HepG2 (cell line): Measurements from ENCODE around the gene REPIN1. TPM values are rescaled to one million over a fixed set of nuclear protein-coding genes. Genes with fewer than 3 reads are reported as not detected.
A peak's percentile ranks its signal among the peaks of the same experiment; 100 is the strongest.

Experiments used
- ARNT ChIP-seq: fragments of 450-650 bp; IDR thresholded peaks from 2 replicates; pipeline ENCODE4 v1.6.1; 2017
- CBFB ChIP-seq: sonication (generic); formaldehyde crosslinking; IDR thresholded peaks from 2 replicates; pipeline ENCODE4 v1.4.0; 2020; ENCODE audit warnings: missing genetic modification reagents
- ETV5 ChIP-seq: IDR thresholded peaks from 2 replicates; pipeline ENCODE4 v1.6.1; 2018; ENCODE audit warnings: missing biosample characterization, missing genetic modification reagents, inconsistent platforms, borderline replicate concordance
- HCFC1 ChIP-seq: fragments of 150-350 bp; IDR thresholded peaks from 2 replicates; pipeline ENCODE4 v1.6.1; 2014; ENCODE audit warnings: low read depth, low read length
- HDAC6 ChIP-seq: fragments of 200-600 bp; sonication (generic); IDR thresholded peaks from 2 replicates; pipeline ENCODE4 v1.7.0; 2017; ENCODE audit warnings: mild to moderate bottlenecking, antibody characterized with exemption, low read length, low read depth
- KDM1A ChIP-seq: IDR thresholded peaks from 2 replicates; pipeline ENCODE4 v1.6.1; 2016; ENCODE audit warnings: missing compliant biosample characterization
- KDM3A ChIP-seq: IDR thresholded peaks from 2 replicates; pipeline ENCODE4 v1.6.1; 2018; ENCODE audit warnings: low read depth, missing compliant biosample characterization
- KLF6 ChIP-seq: IDR thresholded peaks from 2 replicates; pipeline ENCODE4 v1.8.0; 2016; ENCODE audit warnings: missing biosample characterization, missing genetic modification reagents
- MEIS2 ChIP-seq: sonication (generic); formaldehyde crosslinking; IDR thresholded peaks from 2 replicates; pipeline ENCODE4 v1.9.0; 2021; ENCODE audit warnings: mild to moderate bottlenecking, missing genetic modification reagents
- RARG ChIP-seq: sonication (generic); formaldehyde crosslinking; IDR thresholded peaks from 2 replicates; pipeline ENCODE4 v1.4.0; 2020; ENCODE audit warnings: low read depth, mild to moderate bottlenecking, missing genetic modification reagents
- RELA ChIP-seq: sonication (generic); formaldehyde crosslinking; IDR thresholded peaks from 2 replicates; pipeline ENCODE4 v1.4.0; 2020; ENCODE audit warnings: missing genetic modification reagents
- RXRA ChIP-seq: sonication (generic); formaldehyde crosslinking; IDR thresholded peaks from 2 replicates; pipeline ENCODE4 v1.5.1; 2020; ENCODE audit warnings: missing genetic modification reagents
- XRCC5 ChIP-seq: fragments of 200-400 bp; formaldehyde crosslinking; optimal IDR thresholded peaks from 2 replicates; pipeline ENCODE3; 2017; ENCODE audit warnings: mild to moderate bottlenecking, low read length
- ZFX ChIP-seq: sonication (generic); formaldehyde crosslinking; IDR thresholded peaks from 2 replicates; pipeline ENCODE4 v1.4.0; 2020; ENCODE audit warnings: mild to moderate bottlenecking, low read depth, missing genetic modification reagents, moderate library complexity
- ZNF207 ChIP-seq: fragments of 450-650 bp; IDR thresholded peaks from 2 replicates; pipeline ENCODE4 v1.6.1; 2016; ENCODE audit warnings: antibody characterized with exemption, borderline replicate concordance
- ZNF235 ChIP-seq: sonication (generic); formaldehyde crosslinking; IDR thresholded peaks from 2 replicates; pipeline ENCODE4 v1.8.1; 2023; ENCODE audit warnings: mild to moderate bottlenecking, missing genetic modification reagents, borderline replicate concordance
- polyA plus RNA-seq, 8 experiments: library from polyadenylated mRNA; depleted of rRNA in 3 of 8; stranded (reverse) in 7 of 8; unstranded in 1 of 8; fragments of >200 nt; fragmentation: Illumina TruSeq in 4 of 8; extraction: Trizol in 4 of 8; gene quantifications; 2 replicates each; pipeline versions ENCODE4 v1.2.1 to v1.2.3, GENCODE V29; 2011 to 2016; ENCODE audit warnings: low read depth in 4 of 8, missing spikeins in 1 of 8, mixed read lengths in 1 of 8; ENCODE audit not compliant: insufficient read depth in 1 of 8
- total RNA-seq, 5 experiments: library from RNA; depleted of rRNA; stranded (reverse); fragments of >200 nt; fragmentation: Illumina TruSeq; extraction: Trizol; gene quantifications; 2 replicates each; pipeline ENCODE4 v1.2.3, GENCODE V29; 2016; ENCODE audit warnings: low read depth in 1 of 5
- TF ChIP-seq, protein P1 (sequence below): sonication (generic); formaldehyde crosslinking; IDR thresholded peaks from 2 replicates; pipeline ENCODE4 v1.4.0; 2020; ENCODE audit warnings: mild to moderate bottlenecking, missing genetic modification reagents, borderline replicate concordance
- TF ChIP-seq, protein P2 (sequence below): sonication (generic); formaldehyde crosslinking; conservative IDR thresholded peaks from 2 replicates; pipeline ENCODE4 v1.4.0; 2020; ENCODE audit warnings: missing genetic modification reagents
- TF ChIP-seq, protein P3 (sequence below): sonication (generic); formaldehyde crosslinking; IDR thresholded peaks from 2 replicates; pipeline ENCODE4 v1.8.1; 2022; ENCODE audit warnings: mild to moderate bottlenecking, missing genetic modification reagents
- TF ChIP-seq, protein P4 (sequence below): sonication (generic); formaldehyde crosslinking; IDR thresholded peaks from 2 replicates; pipeline ENCODE4 v1.8.0; 2022; ENCODE audit warnings: low read depth, missing genetic modification reagents

REPIN1 gene
- total and polyA plus RNA-seq, 2 of the 13 experiments (the other 11 are each of a cell fraction or from before 2014, with no cell fraction given), result 69.9 to 108 TPM

DNA sequence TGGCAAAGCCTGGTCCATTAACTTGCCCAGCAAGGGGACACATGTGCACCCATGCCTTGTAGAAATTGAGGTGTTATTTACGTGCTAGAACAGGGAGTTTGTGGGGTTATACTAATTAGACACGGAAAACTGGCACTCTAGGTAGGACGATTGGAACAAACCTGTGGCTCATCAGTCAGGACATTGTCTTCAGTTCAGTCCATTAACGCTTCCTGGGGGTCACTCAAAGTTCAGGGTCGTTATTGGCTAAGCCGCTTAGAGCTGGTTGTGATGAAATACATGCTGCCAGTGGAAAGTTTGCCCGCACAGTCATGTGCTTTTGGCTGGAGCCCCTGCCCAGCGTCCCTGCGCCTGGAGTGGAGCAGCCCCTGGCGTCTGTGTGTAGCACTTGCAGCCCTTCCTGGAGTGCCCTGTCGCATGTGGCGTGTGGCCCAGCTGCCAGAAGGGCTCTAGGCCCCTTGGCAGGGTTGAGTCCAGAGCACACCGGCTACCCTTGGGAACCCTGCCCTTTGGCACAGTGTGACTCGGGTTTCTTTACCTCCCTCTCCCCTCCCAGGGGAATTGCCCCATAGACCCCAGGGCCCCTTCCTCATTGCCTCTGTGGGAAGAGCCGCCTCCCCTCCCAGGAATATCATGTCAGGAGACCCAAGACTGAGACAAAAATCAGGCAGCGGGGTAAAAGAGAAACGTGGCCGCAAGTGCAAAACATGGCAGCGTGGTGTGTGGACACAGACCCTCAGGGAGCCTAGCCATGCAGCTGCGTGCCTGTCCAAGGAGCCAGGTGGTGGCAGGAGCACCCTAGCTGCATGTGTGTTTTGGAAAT lies 20.3 kb downstream of the REPIN1 start (continued):
- TF ChIP-seq, protein P1, sequence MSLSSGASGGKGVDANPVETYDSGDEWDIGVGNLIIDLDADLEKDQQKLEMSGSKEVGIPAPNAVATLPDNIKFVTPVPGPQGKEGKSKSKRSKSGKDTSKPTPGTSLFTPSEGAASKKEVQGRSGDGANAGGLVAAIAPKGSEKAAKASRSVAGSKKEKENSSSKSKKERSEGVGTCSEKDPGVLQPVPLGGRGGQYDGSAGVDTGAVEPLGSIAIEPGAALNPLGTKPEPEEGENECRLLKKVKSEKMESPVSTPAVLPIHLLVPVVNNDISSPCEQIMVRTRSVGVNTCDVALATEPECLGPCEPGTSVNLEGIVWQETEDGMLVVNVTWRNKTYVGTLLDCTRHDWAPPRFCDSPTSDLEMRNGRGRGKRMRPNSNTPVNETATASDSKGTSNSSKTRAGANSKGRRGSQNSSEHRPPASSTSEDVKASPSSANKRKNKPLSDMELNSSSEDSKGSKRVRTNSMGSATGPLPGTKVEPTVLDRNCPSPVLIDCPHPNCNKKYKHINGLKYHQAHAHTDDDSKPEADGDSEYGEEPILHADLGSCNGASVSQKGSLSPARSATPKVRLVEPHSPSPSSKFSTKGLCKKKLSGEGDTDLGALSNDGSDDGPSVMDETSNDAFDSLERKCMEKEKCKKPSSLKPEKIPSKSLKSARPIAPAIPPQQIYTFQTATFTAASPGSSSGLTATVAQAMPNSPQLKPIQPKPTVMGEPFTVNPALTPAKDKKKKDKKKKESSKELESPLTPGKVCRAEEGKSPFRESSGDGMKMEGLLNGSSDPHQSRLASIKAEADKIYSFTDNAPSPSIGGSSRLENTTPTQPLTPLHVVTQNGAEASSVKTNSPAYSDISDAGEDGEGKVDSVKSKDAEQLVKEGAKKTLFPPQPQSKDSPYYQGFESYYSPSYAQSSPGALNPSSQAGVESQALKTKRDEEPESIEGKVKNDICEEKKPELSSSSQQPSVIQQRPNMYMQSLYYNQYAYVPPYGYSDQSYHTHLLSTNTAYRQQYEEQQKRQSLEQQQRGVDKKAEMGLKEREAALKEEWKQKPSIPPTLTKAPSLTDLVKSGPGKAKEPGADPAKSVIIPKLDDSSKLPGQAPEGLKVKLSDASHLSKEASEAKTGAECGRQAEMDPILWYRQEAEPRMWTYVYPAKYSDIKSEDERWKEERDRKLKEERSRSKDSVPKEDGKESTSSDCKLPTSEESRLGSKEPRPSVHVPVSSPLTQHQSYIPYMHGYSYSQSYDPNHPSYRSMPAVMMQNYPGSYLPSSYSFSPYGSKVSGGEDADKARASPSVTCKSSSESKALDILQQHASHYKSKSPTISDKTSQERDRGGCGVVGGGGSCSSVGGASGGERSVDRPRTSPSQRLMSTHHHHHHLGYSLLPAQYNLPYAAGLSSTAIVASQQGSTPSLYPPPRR (CRISPR knock-in tag), result peak; percentile 82
- TF ChIP-seq ETV5 (CRISPR knock-in tag) (peak; percentile 78), CBFB (CRISPR knock-in tag) (peak; percentile 92), RELA (CRISPR knock-in tag) (peak; percentile 95; the same call in 1 of the 2 replicates), HDAC6 (no peak), MEIS2 (CRISPR knock-in tag) (peak; percentile 90), RXRA (peak; percentile 100), KDM3A (CRISPR knock-in tag) (peak; percentile 96), RARG (no peak), ZFX (CRISPR knock-in tag) (peak; percentile 75), ZNF235 (0 out of 2 replicates have a peak, but pooled peaks have one; percentile 58), KDM1A (CRISPR knock-in tag) (no peak; the same call in none of the 2 replicates), KLF6 (CRISPR knock-in tag) (peak; percentile 89), HCFC1 (no peak), ARNT (no peak), ZNF207 (no peak), XRCC5 (peak; percentile 87)
- TF ChIP-seq, protein P2, sequence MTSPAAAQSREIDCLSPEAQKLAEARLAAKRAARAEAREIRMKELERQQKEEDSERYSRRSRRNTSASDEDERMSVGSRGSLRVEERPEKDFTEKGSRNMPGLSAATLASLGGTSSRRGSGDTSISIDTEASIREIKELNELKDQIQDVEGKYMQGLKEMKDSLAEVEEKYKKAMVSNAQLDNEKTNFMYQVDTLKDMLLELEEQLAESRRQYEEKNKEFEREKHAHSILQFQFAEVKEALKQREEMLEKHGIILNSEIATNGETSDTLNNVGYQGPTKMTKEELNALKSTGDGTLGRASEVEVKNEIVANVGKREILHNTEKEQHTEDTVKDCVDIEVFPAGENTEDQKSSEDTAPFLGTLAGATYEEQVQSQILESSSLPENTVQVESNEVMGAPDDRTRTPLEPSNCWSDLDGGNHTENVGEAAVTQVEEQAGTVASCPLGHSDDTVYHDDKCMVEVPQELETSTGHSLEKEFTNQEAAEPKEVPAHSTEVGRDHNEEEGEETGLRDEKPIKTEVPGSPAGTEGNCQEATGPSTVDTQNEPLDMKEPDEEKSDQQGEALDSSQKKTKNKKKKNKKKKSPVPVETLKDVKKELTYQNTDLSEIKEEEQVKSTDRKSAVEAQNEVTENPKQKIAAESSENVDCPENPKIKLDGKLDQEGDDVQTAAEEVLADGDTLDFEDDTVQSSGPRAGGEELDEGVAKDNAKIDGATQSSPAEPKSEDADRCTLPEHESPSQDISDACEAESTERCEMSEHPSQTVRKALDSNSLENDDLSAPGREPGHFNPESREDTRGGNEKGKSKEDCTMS (CRISPR knock-in tag), result no peak
- TF ChIP-seq, protein P3, sequence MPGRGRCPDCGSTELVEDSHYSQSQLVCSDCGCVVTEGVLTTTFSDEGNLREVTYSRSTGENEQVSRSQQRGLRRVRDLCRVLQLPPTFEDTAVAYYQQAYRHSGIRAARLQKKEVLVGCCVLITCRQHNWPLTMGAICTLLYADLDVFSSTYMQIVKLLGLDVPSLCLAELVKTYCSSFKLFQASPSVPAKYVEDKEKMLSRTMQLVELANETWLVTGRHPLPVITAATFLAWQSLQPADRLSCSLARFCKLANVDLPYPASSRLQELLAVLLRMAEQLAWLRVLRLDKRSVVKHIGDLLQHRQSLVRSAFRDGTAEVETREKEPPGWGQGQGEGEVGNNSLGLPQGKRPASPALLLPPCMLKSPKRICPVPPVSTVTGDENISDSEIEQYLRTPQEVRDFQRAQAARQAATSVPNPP (CRISPR knock-in tag), result peak; percentile 61; the same call in 1 of the 2 replicates
- TF ChIP-seq, protein P4, sequence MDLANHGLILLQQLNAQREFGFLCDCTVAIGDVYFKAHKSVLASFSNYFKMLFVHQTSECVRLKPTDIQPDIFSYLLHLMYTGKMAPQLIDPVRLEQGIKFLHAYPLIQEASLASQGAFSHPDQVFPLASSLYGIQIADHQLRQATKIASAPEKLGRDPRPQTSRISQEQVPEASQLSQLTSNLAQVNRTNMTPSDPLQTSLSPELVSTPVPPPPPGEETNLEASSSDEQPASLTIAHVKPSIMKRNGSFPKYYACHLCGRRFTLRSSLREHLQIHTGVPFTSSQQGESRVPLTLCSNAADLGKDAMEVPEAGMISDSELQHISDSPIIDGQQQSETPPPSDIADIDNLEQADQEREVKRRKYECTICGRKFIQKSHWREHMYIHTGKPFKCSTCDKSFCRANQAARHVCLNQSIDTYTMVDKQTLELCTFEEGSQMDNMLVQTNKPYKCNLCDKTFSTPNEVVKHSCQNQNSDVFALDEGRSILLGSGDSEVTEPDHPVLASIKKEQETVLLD, result no peak
